ENCODE measurements around the gene DTHD1. TPM values are rescaled to one million over a fixed set of nuclear protein-coding genes. Genes with fewer than 3 reads are reported as not detected.

DTHD1 gene
- total RNA-seq (under 1 TPM in 2 of 9 donors, not detected in 7; 0.14 to 0.83 TPM), polyA plus RNA-seq (not detected)
- long read RNA-seq, donor 1, result 0 reads
- long read RNA-seq, donor 2, result 0 reads
- long read RNA-seq, donor 3, result 0 reads

GRCh38 chr4:36281384-36282106 is at the start of gene DTHD1:
Gene DTHD1 (plus strand): TSS chr4:36281616. CDS start chr4:36281759, 143 bp downstream.
- Histone ChIP-seq H3K27ac (peak within 1 kb of the TSS in 1 of 12 donors; percentile 21), H3K27me3 (no peaks in the 10 kb centered on the region), H3K36me3 (no peaks in the 10 kb centered on the region), H3K4me3 (peak within 1 kb of the TSS in 1 of 12 donors; percentile 33), H3K9me3 (no peaks in the 10 kb centered on the region), H3K4me1 (no peaks in the 10 kb centered on the region)
- 89 to 95% (median 92%) methylated on average over 5 of the region's 5 CpGs for WGBS, 4 donors
- intact Hi-C loops (cut with DNase I), result no loop called here
- DNase-seq, result peak in 1 of 5 donors; percentile 51
- no peak for ATAC-seq
- no peak for TF ChIP-seq CTCF (IDR thresholded peaks at IDR 0.05)
- no peak for TF ChIP-seq POLR2A (IDR thresholded peaks at IDR 0.05)

- ATAC-seq (no peak), DNase-seq (no peak)
- H3K9me3 ChIP-seq, result peaks cover 0 to 15% (median 0%) of the 10 kb centered on the region in 12 donors
- intact Hi-C loops (cut with DNase I), result no loop called here
- H3K4me1 ChIP-seq, result peaks cover 0 to 15% (median 0%) of the 10 kb centered on the region in 12 donors
- no peak overlapping the region for H3K4me3 ChIP-seq
- H3K36me3 ChIP-seq, result peaks cover 0 to 5% (median 0%) of the 10 kb centered on the region in 9 donors
- 86 to 90% (median 89%) methylated on average over 10 of the region's 10 CpGs for WGBS, 4 donors
- TF ChIP-seq CTCF (IDR thresholded peaks at IDR 0.05) (no peak), POLR2A (IDR thresholded peaks at IDR 0.05) (no peak)
- H3K27ac ChIP-seq, result no peak overlapping the region
- H3K27me3 ChIP-seq, result no peaks in the 10 kb centered on the region
Measured at GRCh38 chr4:36233567-36234266, 47.7 kb upstream of the DTHD1 start.

- TF ChIP-seq CTCF (IDR thresholded peaks at IDR 0.05), result no peak
- no peak for TF ChIP-seq POLR2A (IDR thresholded peaks at IDR 0.05)
- ATAC-seq, result no peak
Measured at GRCh38 chr4:36235306-36235705, 46.1 kb upstream of the DTHD1 start.

GRCh38 chr4:36236159-36236558 is 45.3 kb upstream of the DTHD1 start:
- TF ChIP-seq CTCF (IDR thresholded peaks at IDR 0.05) (no peak), POLR2A (IDR thresholded peaks at IDR 0.05) (no peak)
- DNase-seq, result no peak
- intact Hi-C loops (cut with DNase I), result no loop called here
- peaks cover 0 to 23% (median 0%) of the 10 kb centered on the region in 12 donors for H3K4me1 ChIP-seq
- no peaks in the 10 kb centered on the region for H3K36me3 ChIP-seq
- H3K4me3 ChIP-seq, result no peak overlapping the region
- peaks cover 0 to 15% (median 0%) of the 10 kb centered on the region in 12 donors for H3K9me3 ChIP-seq
- 62 to 89% (median 86%) methylated on average over 2 of the region's 2 CpGs for WGBS, 4 donors
- H3K27me3 ChIP-seq, result no peaks in the 10 kb centered on the region
- no peak overlapping the region for H3K27ac ChIP-seq
- ATAC-seq, result no peak

More at GRCh38 chr4:36235306-36235705, 46.1 kb upstream of the DTHD1 start:
- intact Hi-C loops (cut with DNase I), result no loop called here
- peaks cover 0 to 23% (median 0%) of the 10 kb centered on the region in 12 donors for H3K4me1 ChIP-seq
- WGBS, 4 donors, result 48 to 57% (median 53%) methylated on average over 3 of the region's 3 CpGs
- no peaks in the 10 kb centered on the region for H3K27me3 ChIP-seq
- H3K36me3 ChIP-seq, result no peaks in the 10 kb centered on the region
- H3K4me3 ChIP-seq, result no peak overlapping the region
- no peak for DNase-seq
- H3K27ac ChIP-seq, result no peak overlapping the region
- peaks cover 0 to 15% (median 0%) of the 10 kb centered on the region in 12 donors for H3K9me3 ChIP-seq

Measured in heart left ventricle (tissue), 16 donors.